C4-2B (cell line): ENCODE measurements around the gene TJP1.

Source experiments
- CTCF ChIP-seq: fragments of 450-650 bp; conservative IDR thresholded peaks from 2 replicates; pipeline ENCODE4 v1.5.1; 2017; ENCODE audit warnings: mild to moderate bottlenecking
- ZFX ChIP-seq: fragments of 450-650 bp; IDR thresholded peaks from 2 replicates; pipeline ENCODE4 v1.6.1; 2017

GRCh38 chr15:29825227-29825626, 3.0 kb upstream of the TJP1 start:
- no peak for TF ChIP-seq CTCF
- TF ChIP-seq ZFX, result no peak
